Heart left ventricle (tissue), 16 donors: Measurements from ENCODE around the gene CHCHD3. TPM values are rescaled to one million over a fixed set of nuclear protein-coding genes. Genes with fewer than 3 reads are reported as not detected.

ENCODE experiments used
- ATAC-seq, 4 donors: fragments of 200-7000 bp; cut with Tn5 transposase; one replicate each; pipeline ENCODE4 v1.9.1; 2020 to 2022; ENCODE audit warnings: moderate library complexity in 4 of 4, mild to moderate bottlenecking in 3 of 4, moderate number of reproducible peaks in 1 of 4
- DNase-seq, 5 donors: peaks; one replicate each; pipeline ENCODE4 v3.0.0-alpha.2; 2020
- H3K27ac ChIP-seq, 12 donors: fragments of 200-600 bp; sonication (generic) in 4 of 12; one replicate each; pipeline versions ENCODE4 v1.5.0 to v1.8.0; 2016 to 2022; ENCODE audit warnings: mild to moderate bottlenecking in 2 of 12
- H3K27me3 ChIP-seq, 9 donors: fragments of 200-600 bp; sonication (generic) in 2 of 9; one replicate each; pipeline versions ENCODE4 v1.5.1 to v1.8.0; 2016 to 2022; ENCODE audit warnings: mild to moderate bottlenecking in 3 of 9
- H3K36me3 ChIP-seq, 9 donors: fragments of 200-600 bp; sonication (generic) in 2 of 9; one replicate each; pipeline versions ENCODE4 v1.5.0 to v1.8.0; 2018 to 2022; ENCODE audit warnings: mild to moderate bottlenecking in 2 of 9
- H3K4me1 ChIP-seq, 12 donors: fragments of 200-600 bp; sonication (generic) in 4 of 12; one replicate each; pipeline versions ENCODE4 v1.5.0 to v1.8.0; 2016 to 2022; ENCODE audit warnings: mild to moderate bottlenecking in 3 of 12
- H3K4me3 ChIP-seq, 12 donors: fragments of 200-600 bp; sonication (generic) in 4 of 12; one replicate each; pipeline versions ENCODE4 v1.5.0 to v1.8.0; 2017 to 2022; ENCODE audit warnings: mild to moderate bottlenecking in 9 of 12, moderate library complexity in 4 of 12
- H3K9me3 ChIP-seq, 12 donors: fragments of 200-600 bp; sonication (generic) in 4 of 12; one replicate each; pipeline versions ENCODE4 v1.5.0 to v1.8.0; 2016 to 2022; ENCODE audit warnings: mild to moderate bottlenecking in 1 of 12
- POLR2A ChIP-seq, 2 donors: fragments of 450-650 bp; IDR thresholded peaks; one replicate each; pipeline ENCODE4 v1.6.1; 2017; ENCODE audit warnings: antibody characterized with exemption in 2 of 2, mild to moderate bottlenecking in 2 of 2, moderate library complexity in 2 of 2
- WGBS, 4 donors: extraction: QIAGEN DNeasy Blood & Tissue Kit in 2 of 4; methylation state at CpG; one replicate each; pipeline versions ENCODE4 v1.1.5 to v1.1.7; 2013 to 2018; 5-methylcytosine and 5-hydroxymethylcytosine counted together
- intact Hi-C, 10 donors: fragments of 100-400 bp; cut with DNase I; formaldehyde crosslinking; loops; one replicate each; pipeline versions ENCODE4 v1.11.1 to v1.14.2; 2022
- polyA plus RNA-seq, 2 donors: library from polyadenylated mRNA; stranded (reverse); fragments of 200-250 nt; gene quantifications; one replicate each; pipeline ENCODE4 v1.2.3, GENCODE V29; 2013
- total RNA-seq, 9 donors: library from RNA; depleted of rRNA in 2 of 9; stranded (reverse); fragments of >200 nt in 2 of 9; fragmentation: NEBNext Ultra II Directional in 3 of 9; extraction: Animal tissue kit (Norgen Biotek cat#: 25700) in 3 of 9; gene quantifications; one replicate each; pipeline versions ENCODE4 v1.1.0 to v1.2.4, GENCODE V29; 2016 to 2023
- TF ChIP-seq, protein P1 (sequence below), 12 donors: fragments of 200-600 bp; sonication (generic) in 4 of 12; IDR thresholded peaks; one replicate each; pipeline versions ENCODE4 v1.5.0 to v1.8.0; 2018 to 2022; ENCODE audit warnings: antibody characterized with exemption in 12 of 12, mild to moderate bottlenecking in 5 of 12
- donor health status: ischemic (EF 13 %, LVEDD 7.1; RV severe dilation, severe dysfunction).
- donor health status: healthy with polysubstance abuse.
- donor health status: DM: no; HTN: yes; CAD: no.
- donor health status: DM: no; HTN: no; CAD: no.
- donor health status: ischemic (EF 25% LVEDD 6.9; RV normal size, moderate dysfunction).
- donor health status: ischemic (EF 25% LVEDD 5.7; RV mildly dilated, moderate dysfunction).
- donor health status: healthy.
- donor health status: DM: yes; HTN: yes; CAD: no.
- donor health status: ischemic (EF 35%, LVEDD 5.7; RV mildly dilated, moderate dysfunction).
- donor health status: nonischemic (EF 11% LVEDD 7.7; RV severe dilation, severe dysfunction).
- donor health status: DM: yes; HTN: yes; CAD: no.
- donor health status: PGD.
- donor health status: ischemic (EF 29% LVEDD 5.4; RV normal size, mild dysfunction).
- donor health status: nonischemic (EF 23%, LVEDD 6.1; RV moderate dilation, normal function).

CHCHD3 gene
- total and polyA plus RNA-seq, 11 donors: 92.9 to 197 (median 176) TPM

DNA sequence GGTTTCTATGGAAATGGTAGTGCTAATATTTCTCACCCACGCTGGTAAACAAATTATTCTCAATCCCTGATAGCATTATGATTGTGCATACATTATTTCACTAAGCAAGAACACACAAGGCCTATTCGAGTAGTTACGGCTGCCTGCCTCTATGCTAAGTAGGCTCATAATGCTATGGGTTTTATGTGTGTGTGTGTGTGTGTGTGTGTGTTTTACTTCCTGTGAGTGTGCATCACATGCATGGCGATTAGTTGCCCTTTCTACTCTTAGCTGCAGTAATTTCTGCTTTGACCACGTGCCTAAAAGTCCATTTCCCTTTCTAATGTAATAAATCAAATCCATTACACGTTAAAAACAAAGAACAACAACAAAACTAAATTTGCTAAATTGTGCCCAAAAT, 117.0 kb downstream of the CHCHD3 start:
- 81 to 88% (median 85%) methylated on average over 6 of the region's 6 CpGs for WGBS, 4 donors
- no peak for DNase-seq
- no peak for ATAC-seq
- Histone ChIP-seq H3K27ac (no peak overlapping the region), H3K4me1 (peaks cover 0 to 3% (median 0%) of the 10 kb centered on the region in 12 donors), H3K27me3 (no peaks in the 10 kb centered on the region), H3K9me3 (no peaks in the 10 kb centered on the region), H3K36me3 (no peaks in the 10 kb centered on the region), H3K4me3 (no peak overlapping the region)
- TF ChIP-seq POLR2A (IDR thresholded peaks at IDR 0.05): no peak
- TF ChIP-seq, protein P1, sequence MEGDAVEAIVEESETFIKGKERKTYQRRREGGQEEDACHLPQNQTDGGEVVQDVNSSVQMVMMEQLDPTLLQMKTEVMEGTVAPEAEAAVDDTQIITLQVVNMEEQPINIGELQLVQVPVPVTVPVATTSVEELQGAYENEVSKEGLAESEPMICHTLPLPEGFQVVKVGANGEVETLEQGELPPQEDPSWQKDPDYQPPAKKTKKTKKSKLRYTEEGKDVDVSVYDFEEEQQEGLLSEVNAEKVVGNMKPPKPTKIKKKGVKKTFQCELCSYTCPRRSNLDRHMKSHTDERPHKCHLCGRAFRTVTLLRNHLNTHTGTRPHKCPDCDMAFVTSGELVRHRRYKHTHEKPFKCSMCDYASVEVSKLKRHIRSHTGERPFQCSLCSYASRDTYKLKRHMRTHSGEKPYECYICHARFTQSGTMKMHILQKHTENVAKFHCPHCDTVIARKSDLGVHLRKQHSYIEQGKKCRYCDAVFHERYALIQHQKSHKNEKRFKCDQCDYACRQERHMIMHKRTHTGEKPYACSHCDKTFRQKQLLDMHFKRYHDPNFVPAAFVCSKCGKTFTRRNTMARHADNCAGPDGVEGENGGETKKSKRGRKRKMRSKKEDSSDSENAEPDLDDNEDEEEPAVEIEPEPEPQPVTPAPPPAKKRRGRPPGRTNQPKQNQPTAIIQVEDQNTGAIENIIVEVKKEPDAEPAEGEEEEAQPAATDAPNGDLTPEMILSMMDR (IDR thresholded peaks at IDR 0.05): no peak
- intact Hi-C loops: loop anchor here in 1 of 10 donors (10.0 kb wide), 1 partner anchor 160 kb away; no protein-coding TSS in a partner anchor

DNA sequence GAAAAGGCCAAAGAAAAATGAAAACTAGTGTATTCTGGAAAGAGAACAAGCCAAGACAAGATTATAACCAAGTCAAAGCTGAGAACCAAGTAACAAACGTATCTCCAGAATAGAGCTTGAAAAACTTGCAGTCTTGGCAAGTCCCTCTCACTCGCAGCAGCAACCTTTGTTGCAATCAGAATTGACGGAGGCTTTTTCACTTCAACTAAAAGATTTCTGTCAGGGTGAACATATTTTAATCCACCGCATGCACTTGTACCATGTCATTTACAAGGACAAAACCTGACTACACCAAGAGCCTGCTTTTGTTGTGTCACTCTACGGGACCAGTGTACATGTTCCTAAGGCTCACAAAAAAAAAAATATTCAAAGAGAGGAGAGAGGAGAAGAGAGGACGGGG, 122.0 kb downstream of the CHCHD3 start:
- Histone ChIP-seq H3K9me3 (no peaks in the 10 kb centered on the region), H3K4me1 (no peaks in the 10 kb centered on the region), H3K27ac (no peak overlapping the region), H3K36me3 (no peaks in the 10 kb centered on the region), H3K27me3 (no peaks in the 10 kb centered on the region), H3K4me3 (no peak overlapping the region)
- intact Hi-C loops: loop anchor here in 1 of 10 donors (10.0 kb wide), 1 partner anchor 155 kb away; no protein-coding TSS in a partner anchor
- no peak for DNase-seq
- 72 to 88% (median 81%) methylated on average over 6 of the region's 6 CpGs for WGBS, 4 donors
- TF ChIP-seq POLR2A (IDR thresholded peaks at IDR 0.05): no peak
- TF ChIP-seq, protein P1 (IDR thresholded peaks at IDR 0.05): no peak
- no peak for ATAC-seq

DNA sequence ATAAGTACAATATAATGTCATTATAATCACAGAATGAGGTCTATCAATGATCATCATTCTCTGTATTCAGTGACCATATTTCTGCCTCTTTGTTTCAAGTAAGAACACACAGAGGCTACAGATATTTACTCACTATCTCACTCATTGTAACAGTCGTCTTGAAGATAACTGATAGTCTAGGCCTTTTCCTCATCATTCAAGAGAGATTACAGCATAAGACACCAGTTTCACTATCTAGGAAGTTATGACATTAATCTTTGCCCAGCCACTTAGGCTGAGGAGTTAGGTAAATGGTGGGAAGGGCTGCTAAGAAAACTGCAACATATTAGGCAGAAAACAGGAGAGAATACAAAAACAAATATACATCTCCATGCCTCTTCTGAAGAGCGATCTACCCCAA, 125.3 kb downstream of the CHCHD3 start:
- intact Hi-C loops: no loop called here
- Histone ChIP-seq H3K36me3 (no peaks in the 10 kb centered on the region), H3K4me3 (no peak overlapping the region), H3K4me1 (no peaks in the 10 kb centered on the region), H3K27me3 (no peaks in the 10 kb centered on the region), H3K27ac (no peak overlapping the region), H3K9me3 (no peaks in the 10 kb centered on the region)
- no peak for TF ChIP-seq POLR2A (IDR thresholded peaks at IDR 0.05)
- TF ChIP-seq, protein P1 (IDR thresholded peaks at IDR 0.05): no peak
- 69 to 75% (median 73%) methylated on average over 2 of the region's 2 CpGs for WGBS, 4 donors
- ATAC-seq (no peak), DNase-seq (no peak)

DNA sequence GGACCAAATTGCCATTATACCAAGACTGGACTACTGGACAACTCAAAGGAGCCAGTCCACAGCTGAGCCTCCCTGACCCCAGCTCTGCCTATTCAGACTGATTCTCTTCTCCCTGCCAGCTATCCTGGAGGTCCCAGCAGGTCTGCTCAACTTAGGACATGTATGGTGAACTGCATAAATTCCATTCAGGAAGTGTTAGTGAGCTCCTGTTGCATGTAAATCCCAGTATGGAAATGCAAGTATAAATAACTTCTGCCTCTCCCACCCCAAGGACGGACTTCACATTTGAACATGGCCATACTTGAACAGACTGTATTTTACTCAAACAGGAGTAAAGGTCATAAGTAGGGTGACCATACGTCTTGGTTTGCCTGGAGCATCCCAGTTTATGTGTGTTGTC, 128.4 kb downstream of the CHCHD3 start:
- intact Hi-C loops: no loop called here
- Histone ChIP-seq H3K4me3 (no peak overlapping the region), H3K27me3 (no peaks in the 10 kb centered on the region), H3K27ac (no peak overlapping the region), H3K9me3 (no peaks in the 10 kb centered on the region), H3K4me1 (no peaks in the 10 kb centered on the region), H3K36me3 (peaks cover 0 to 4% (median 0%) of the 10 kb centered on the region in 9 donors)
- ATAC-seq (no peak), DNase-seq (no peak)
- TF ChIP-seq, protein P1 (IDR thresholded peaks at IDR 0.05): no peak
- TF ChIP-seq POLR2A (IDR thresholded peaks at IDR 0.05): no peak
- WGBS, 4 donors: 91 to 98% (median 93%) methylated on average over 2 of the region's 2 CpGs
